ENCODE measurements around the gene RGS3.

DNA sequence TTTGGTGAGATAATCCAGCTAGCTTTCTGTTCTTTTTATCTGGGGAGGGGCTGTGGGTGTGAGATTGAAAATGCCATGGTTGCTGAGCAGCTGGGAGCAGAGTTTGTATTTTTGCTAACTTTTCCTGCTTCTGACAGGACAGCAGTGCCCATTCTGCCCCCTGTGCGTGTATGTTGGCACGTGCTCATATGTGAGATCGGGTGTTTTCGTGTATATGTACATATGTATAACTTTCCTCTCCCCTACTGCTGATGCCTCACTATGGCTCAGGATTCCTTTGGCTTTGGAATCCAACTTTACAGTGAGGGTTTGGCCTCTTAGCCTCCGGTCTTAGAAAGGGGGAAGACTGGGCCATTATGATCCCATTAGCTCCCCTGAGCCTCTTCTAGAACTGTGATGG lies 38.3 kb downstream of the RGS3 start:
- TF ChIP-seq, protein P1, sequence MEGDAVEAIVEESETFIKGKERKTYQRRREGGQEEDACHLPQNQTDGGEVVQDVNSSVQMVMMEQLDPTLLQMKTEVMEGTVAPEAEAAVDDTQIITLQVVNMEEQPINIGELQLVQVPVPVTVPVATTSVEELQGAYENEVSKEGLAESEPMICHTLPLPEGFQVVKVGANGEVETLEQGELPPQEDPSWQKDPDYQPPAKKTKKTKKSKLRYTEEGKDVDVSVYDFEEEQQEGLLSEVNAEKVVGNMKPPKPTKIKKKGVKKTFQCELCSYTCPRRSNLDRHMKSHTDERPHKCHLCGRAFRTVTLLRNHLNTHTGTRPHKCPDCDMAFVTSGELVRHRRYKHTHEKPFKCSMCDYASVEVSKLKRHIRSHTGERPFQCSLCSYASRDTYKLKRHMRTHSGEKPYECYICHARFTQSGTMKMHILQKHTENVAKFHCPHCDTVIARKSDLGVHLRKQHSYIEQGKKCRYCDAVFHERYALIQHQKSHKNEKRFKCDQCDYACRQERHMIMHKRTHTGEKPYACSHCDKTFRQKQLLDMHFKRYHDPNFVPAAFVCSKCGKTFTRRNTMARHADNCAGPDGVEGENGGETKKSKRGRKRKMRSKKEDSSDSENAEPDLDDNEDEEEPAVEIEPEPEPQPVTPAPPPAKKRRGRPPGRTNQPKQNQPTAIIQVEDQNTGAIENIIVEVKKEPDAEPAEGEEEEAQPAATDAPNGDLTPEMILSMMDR (conservative IDR thresholded peaks at IDR 0.05), result no peak
- no peak for TF ChIP-seq ZFX (IDR thresholded peaks at IDR 0.05)
